Mammary epithelial cell (primary cell): ENCODE data around the gene CFAP99.

ENCODE experiments used
- CTCF ChIP-seq, 2 donors: IDR thresholded peaks in 1 of 2; conservative IDR thresholded peaks in 1 of 2; 2 replicates each; pipeline ENCODE4 v1.5.1; 2011 to 2012; ENCODE audit warnings: inconsistent platforms in 2 of 2, low read length in 2 of 2, mild to moderate bottlenecking in 2 of 2, control low read depth in 1 of 2, low read depth in 1 of 2; ENCODE audit not compliant: insufficient read depth in 1 of 2; ENCODE audit errors: extremely low read depth in 1 of 2
- EZH2 ChIP-seq: IDR thresholded peaks from 2 replicates; pipeline ENCODE4 v1.6.1; 2012; ENCODE audit warnings: low read length, inconsistent platforms, borderline replicate concordance

- TF ChIP-seq EZH2 (no peak), CTCF (conservative IDR thresholded peaks at IDR 0.05 in 1 of 2, IDR thresholded peaks at IDR 0.05 in 1 of 2; ENCODE audit: extremely low read depth in 1 of 2, insufficient read depth in 1 of 2, low read depth in 1 of 2, low read length in 2 of 2) (no peak)
Measured at GRCh38 chr4:2408976-2409375, 9.8 kb upstream of the CFAP99 start.
